Effector memory CD8-positive, alpha-beta T cell (primary cell): ENCODE data around the gene ASAP2.

ENCODE experiments used
- ATAC-seq: fragments of 150-1000 bp; cut with Tn5 transposase; replicated peaks from 2 replicates; pipeline ENCODE4 v1.10.0; 2021; ENCODE audit warnings: mild to moderate bottlenecking, moderate library complexity
- DNase-seq, 3 experiments: peaks; one replicate each; pipeline ENCODE4 v3.0.0; 2021
- H3K27ac Mint-ChIP-seq, 2 donors: one replicate each; pipeline ENCODE4 v1.8.0; 2022; ENCODE audit warnings: mild to moderate bottlenecking in 2 of 2, mixed read lengths in 2 of 2, moderate library complexity in 2 of 2
- H3K27me3 Mint-ChIP-seq, 2 donors: one replicate each; pipeline ENCODE4 v1.8.0; 2022; ENCODE audit warnings: mixed read lengths in 2 of 2
- H3K36me3 Mint-ChIP-seq: one replicate; pipeline ENCODE4 v1.8.0; 2022; ENCODE audit warnings: mild to moderate bottlenecking, moderate library complexity, mixed read lengths; ENCODE audit not compliant: insufficient read depth
- H3K4me1 Mint-ChIP-seq, 2 donors: one replicate each; pipeline ENCODE4 v1.8.0; 2022; ENCODE audit warnings: low read depth in 2 of 2, mixed read lengths in 2 of 2
- H3K4me3 Mint-ChIP-seq, 2 donors: one replicate each; pipeline ENCODE4 v1.8.0; 2022; ENCODE audit warnings: mild to moderate bottlenecking in 2 of 2, mixed read lengths in 2 of 2, moderate library complexity in 2 of 2
- H3K9me3 Mint-ChIP-seq, 2 donors: one replicate each; pipeline ENCODE4 v1.8.0; 2022; ENCODE audit warnings: mixed read lengths in 2 of 2

ASAP2 gene

DNA sequence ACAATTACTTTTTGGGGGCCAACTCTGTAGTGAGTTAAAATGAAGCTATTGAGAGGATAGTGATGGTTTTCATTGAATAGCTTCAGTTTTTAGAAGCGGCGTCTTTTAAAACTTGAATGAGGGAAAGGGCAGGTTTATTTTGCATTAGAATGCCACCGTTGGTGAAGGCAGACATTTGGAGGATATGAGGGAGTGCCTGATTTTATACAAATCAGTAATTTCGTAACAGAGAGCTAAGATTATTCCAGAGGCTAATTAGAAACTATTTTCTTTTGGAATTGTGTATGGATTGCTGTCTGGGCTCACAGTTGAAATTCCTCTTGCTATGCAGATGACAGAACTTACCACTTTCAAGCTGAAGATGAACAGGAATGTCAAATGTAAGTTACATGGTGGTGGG, 149.1 kb downstream of the ASAP2 start:
- ATAC-seq (no peak), DNase-seq (no peak)
- Mint-ChIP-seq H3K4me1 (peaks cover 0 to 7% of the 10 kb centered on the region in 2 donors), H3K36me3 (peaks cover 2% of the 10 kb centered on the region), H3K4me3 (no peak overlapping the region), H3K27me3 (peaks cover 40 to 82% of the 10 kb centered on the region in 2 donors), H3K27ac (no peak overlapping the region), H3K9me3 (no peaks in the 10 kb centered on the region)

- Mint-ChIP-seq H3K4me1 (peaks cover 0 to 7% of the 10 kb centered on the region in 2 donors), H3K9me3 (no peaks in the 10 kb centered on the region), H3K36me3 (peaks cover 2% of the 10 kb centered on the region), H3K27ac (no peak overlapping the region), H3K27me3 (peaks cover 44 to 78% of the 10 kb centered on the region in 2 donors), H3K4me3 (peak overlapping the region in 1 of 2 donors; percentile 8)
- ATAC-seq (no peak), DNase-seq (no peak)
These were observed 149.6 kb downstream of the ASAP2 start for GRCh38 chr2:9356261-9356660.

- Mint-ChIP-seq H3K4me1 (peaks cover 3 to 7% of the 10 kb centered on the region in 2 donors), H3K27ac (no peak overlapping the region), H3K27me3 (peaks cover 44 to 52% of the 10 kb centered on the region in 2 donors), H3K36me3 (peaks cover 2% of the 10 kb centered on the region), H3K4me3 (no peak overlapping the region), H3K9me3 (no peaks in the 10 kb centered on the region)
- no peak for DNase-seq
- ATAC-seq: no peak
These were observed 152.2 kb downstream of the ASAP2 start for GRCh38 chr2:9358846-9359245.

- H3K27ac Mint-ChIP-seq: no peak overlapping the region
- no peak for DNase-seq
- peaks cover 47 to 51% of the 10 kb centered on the region in 2 donors for H3K27me3 Mint-ChIP-seq
- no peaks in the 10 kb centered on the region for H3K9me3 Mint-ChIP-seq
- H3K4me3 Mint-ChIP-seq: no peak overlapping the region
- ATAC-seq: no peak
- H3K4me1 Mint-ChIP-seq: peaks cover 3 to 7% of the 10 kb centered on the region in 2 donors
- peaks cover 2% of the 10 kb centered on the region for H3K36me3 Mint-ChIP-seq
These were observed 152.9 kb downstream of the ASAP2 start for GRCh38 chr2:9359463-9359862.

DNA sequence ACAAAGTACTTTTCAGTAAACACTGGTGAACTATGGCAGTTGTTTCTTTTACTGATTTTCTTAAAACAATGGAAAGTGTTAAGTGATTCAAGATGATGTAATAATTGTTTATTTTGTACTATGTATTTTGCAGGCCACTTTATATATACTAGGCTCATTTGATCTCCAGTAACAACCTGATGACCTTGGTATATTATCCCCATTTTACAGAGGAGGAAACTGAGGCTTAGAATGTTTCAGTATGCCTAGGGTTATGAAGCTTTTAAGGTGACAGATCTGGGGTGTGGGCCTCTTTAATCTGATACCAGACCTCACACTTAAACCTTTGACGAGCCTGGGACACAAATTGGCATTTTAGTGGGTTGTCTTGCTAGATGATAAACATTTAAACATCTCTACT, 153.5 kb downstream of the ASAP2 start:
- H3K4me3 Mint-ChIP-seq: no peak overlapping the region
- ATAC-seq (no peak), DNase-seq (no peak)
- H3K9me3 Mint-ChIP-seq: no peaks in the 10 kb centered on the region
- H3K4me1 Mint-ChIP-seq: peaks cover 3 to 7% of the 10 kb centered on the region in 2 donors
- H3K27me3 Mint-ChIP-seq: peaks cover 48% of the 10 kb centered on the region in 2 donors
- no peak overlapping the region for H3K27ac Mint-ChIP-seq
- H3K36me3 Mint-ChIP-seq: peaks cover 2% of the 10 kb centered on the region

DNA sequence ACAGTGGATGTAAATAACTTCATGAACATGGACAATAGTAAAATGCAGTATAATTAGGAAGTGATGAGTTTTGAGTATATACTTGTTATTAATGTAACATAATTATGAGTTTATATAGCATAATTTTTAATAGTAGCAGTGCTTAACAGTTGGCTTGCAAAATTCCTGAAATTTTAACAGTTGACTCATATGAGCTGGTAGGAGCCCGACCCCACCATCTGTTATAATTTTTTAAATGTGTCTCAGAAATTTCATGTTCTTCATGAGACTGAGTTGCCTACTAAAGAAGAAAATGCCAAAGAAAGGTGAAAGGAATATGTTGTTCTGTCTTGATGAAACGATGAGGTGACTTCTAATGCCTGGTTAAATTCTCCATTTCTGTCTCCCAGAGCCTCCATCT, 154.1 kb downstream of the ASAP2 start:
- Mint-ChIP-seq H3K27ac (no peak overlapping the region), H3K9me3 (no peaks in the 10 kb centered on the region), H3K27me3 (peaks cover 48% of the 10 kb centered on the region in 2 donors), H3K36me3 (peaks cover 2% of the 10 kb centered on the region), H3K4me3 (no peak overlapping the region), H3K4me1 (peaks cover 3 to 6% of the 10 kb centered on the region in 2 donors)
- no peak for DNase-seq
- ATAC-seq: no peak

DNA sequence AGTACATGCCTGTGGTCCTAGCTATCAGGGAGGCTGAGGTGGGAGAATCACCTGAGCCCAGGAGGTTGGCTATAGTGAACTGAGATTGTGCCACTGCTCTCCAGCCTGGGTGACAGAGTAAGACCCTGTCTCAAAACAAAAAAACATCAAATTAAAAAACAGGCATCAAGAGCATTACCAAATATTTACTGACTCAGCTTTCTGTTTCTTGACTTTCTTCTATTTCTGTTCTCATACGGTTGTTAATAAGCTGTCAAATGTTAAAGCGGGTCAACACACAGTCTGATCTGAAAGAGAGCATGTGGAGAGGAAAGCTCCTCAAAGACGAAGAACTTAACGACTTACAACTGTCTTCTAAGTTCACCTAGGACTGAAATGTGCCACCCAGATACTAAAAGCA, 157.8 kb downstream of the ASAP2 start:
- peaks cover 41 to 51% of the 10 kb centered on the region in 2 donors for H3K27me3 Mint-ChIP-seq
- no peak for DNase-seq
- H3K27ac Mint-ChIP-seq: no peak overlapping the region
- no peak for ATAC-seq
- H3K4me3 Mint-ChIP-seq: no peak overlapping the region
- no peaks in the 10 kb centered on the region for H3K36me3 Mint-ChIP-seq
- peaks cover 0 to 3% of the 10 kb centered on the region in 2 donors for H3K4me1 Mint-ChIP-seq
- no peaks in the 10 kb centered on the region for H3K9me3 Mint-ChIP-seq

- DNase-seq (no peak), ATAC-seq (no peak)
- Mint-ChIP-seq H3K9me3 (no peaks in the 10 kb centered on the region), H3K36me3 (no peaks in the 10 kb centered on the region), H3K4me3 (no peak overlapping the region), H3K27me3 (peaks cover 45 to 57% of the 10 kb centered on the region in 2 donors), H3K4me1 (peaks cover 0 to 3% of the 10 kb centered on the region in 2 donors), H3K27ac (no peak overlapping the region)
These were observed 158.3 kb downstream of the ASAP2 start for GRCh38 chr2:9364791-9365497.

GRCh38 chr2:9365498-9366019, 158.9 kb downstream of the ASAP2 start:
- peaks cover 50 to 63% of the 10 kb centered on the region in 2 donors for H3K27me3 Mint-ChIP-seq
- peaks cover 0 to 3% of the 10 kb centered on the region in 2 donors for H3K4me1 Mint-ChIP-seq
- DNase-seq (no peak), ATAC-seq (no peak)
- H3K4me3 Mint-ChIP-seq: no peak overlapping the region
- no peak overlapping the region for H3K27ac Mint-ChIP-seq
- no peaks in the 10 kb centered on the region for H3K9me3 Mint-ChIP-seq
- no peaks in the 10 kb centered on the region for H3K36me3 Mint-ChIP-seq

- Mint-ChIP-seq H3K27ac (no peak overlapping the region), H3K27me3 (peaks cover 53 to 68% of the 10 kb centered on the region in 2 donors), H3K9me3 (no peaks in the 10 kb centered on the region), H3K4me3 (no peak overlapping the region), H3K36me3 (no peaks in the 10 kb centered on the region), H3K4me1 (peaks cover 0 to 3% of the 10 kb centered on the region in 2 donors)
- no peak for ATAC-seq
- no peak for DNase-seq
These were observed 159.4 kb downstream of the ASAP2 start for GRCh38 chr2:9366026-9366425.

GRCh38 chr2:9370746-9371145, 164.1 kb downstream of the ASAP2 start:
- Mint-ChIP-seq H3K27ac (no peak overlapping the region), H3K27me3 (peaks cover 47 to 86% of the 10 kb centered on the region in 2 donors), H3K9me3 (no peaks in the 10 kb centered on the region), H3K4me3 (no peak overlapping the region), H3K36me3 (no peaks in the 10 kb centered on the region), H3K4me1 (no peaks in the 10 kb centered on the region)
- DNase-seq (no peak), ATAC-seq (no peak)

- DNase-seq (no peak), ATAC-seq (no peak)
- peaks cover 0 to 5% of the 10 kb centered on the region in 2 donors for H3K4me1 Mint-ChIP-seq
- no peak overlapping the region for H3K4me3 Mint-ChIP-seq
- H3K27me3 Mint-ChIP-seq: peaks cover 55 to 74% of the 10 kb centered on the region in 2 donors
- no peak overlapping the region for H3K27ac Mint-ChIP-seq
- no peaks in the 10 kb centered on the region for H3K36me3 Mint-ChIP-seq
- no peaks in the 10 kb centered on the region for H3K9me3 Mint-ChIP-seq
These were observed 166.4 kb downstream of the ASAP2 start for GRCh38 chr2:9373047-9373446.

DNA sequence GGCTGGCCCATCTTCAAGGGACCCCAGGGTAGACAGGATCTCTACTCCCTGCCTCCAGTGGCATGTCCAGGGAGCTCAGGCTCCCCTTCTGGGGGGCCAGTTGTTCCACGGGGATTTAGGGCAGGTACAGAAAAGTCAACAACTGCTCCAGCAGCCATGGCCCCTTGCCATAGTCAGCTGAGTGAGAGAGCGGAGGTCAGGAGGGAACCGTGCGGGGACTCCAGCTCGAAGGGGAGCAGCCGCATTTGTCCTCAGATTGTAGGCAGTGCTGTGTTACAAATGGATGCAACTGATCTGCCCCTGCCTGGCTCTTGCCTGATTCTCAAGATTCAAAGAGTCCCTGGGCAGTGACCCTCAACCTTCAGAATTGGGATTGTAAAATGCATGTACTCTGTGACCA, 166.9 kb downstream of the ASAP2 start:
- Mint-ChIP-seq H3K27me3 (peaks cover 55 to 70% of the 10 kb centered on the region in 2 donors), H3K4me3 (no peak overlapping the region), H3K9me3 (no peaks in the 10 kb centered on the region), H3K27ac (no peak overlapping the region), H3K4me1 (peaks cover 0 to 5% of the 10 kb centered on the region in 2 donors), H3K36me3 (no peaks in the 10 kb centered on the region)
- no peak for ATAC-seq
- DNase-seq: no peak

DNA sequence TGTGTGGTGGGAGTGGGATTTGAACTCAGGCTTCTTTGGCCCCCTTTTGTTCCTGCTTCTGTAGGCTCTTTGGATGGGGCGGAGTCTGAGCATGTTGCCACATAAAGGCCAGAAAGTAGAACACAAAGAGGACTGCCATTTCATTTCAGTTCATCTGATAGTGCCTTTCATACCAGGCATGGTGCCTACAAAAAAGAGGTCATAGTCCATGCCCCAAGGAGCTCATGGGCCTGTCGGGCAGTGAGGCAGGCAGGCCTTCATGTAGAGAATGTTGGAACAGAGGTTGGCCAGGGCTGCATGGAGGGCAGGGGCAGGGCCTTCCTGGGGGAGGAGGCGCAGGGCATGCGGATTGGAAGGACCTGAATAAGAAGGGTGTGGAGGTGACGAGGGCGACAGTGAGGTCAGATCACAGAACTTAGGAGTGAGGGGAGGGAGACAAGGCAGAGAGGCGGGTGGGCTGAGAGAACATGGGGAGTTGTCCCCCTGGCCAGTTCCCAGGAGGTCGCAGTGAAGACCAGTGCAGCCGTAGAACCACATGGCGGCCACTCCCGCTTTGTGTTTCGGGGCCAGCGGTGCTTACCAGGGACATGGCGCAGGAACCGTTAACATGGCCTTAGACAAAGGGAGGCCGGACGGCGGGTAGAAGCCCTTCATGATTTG, 167.6 kb downstream of the ASAP2 start:
- ATAC-seq: no peak
- no peaks in the 10 kb centered on the region for H3K9me3 Mint-ChIP-seq
- H3K27ac Mint-ChIP-seq: no peak overlapping the region
- peaks cover 54 to 70% of the 10 kb centered on the region in 2 donors for H3K27me3 Mint-ChIP-seq
- no peak overlapping the region for H3K4me3 Mint-ChIP-seq
- no peak for DNase-seq
- peaks cover 0 to 5% of the 10 kb centered on the region in 2 donors for H3K4me1 Mint-ChIP-seq
- no peaks in the 10 kb centered on the region for H3K36me3 Mint-ChIP-seq
